Spinal cord (tissue), 10 donors: ENCODE measurements around the gene ZNF516. TPM values are rescaled to one million over a fixed set of nuclear protein-coding genes. Genes with fewer than 3 reads are reported as not detected.

Source experiments
- DNase-seq, 6 donors: peaks; one replicate each; pipeline versions ENCODE4 v3.0.0 to v3.0.0-alpha.2; 2013 to 2015; ENCODE audit warnings: low spot score in 6 of 6, low read depth in 4 of 6
- H3K27ac ChIP-seq: one replicate; pipeline ENCODE4 v1.5.1; 2013; ENCODE audit warnings: low read depth, low read length, control low read depth
- H3K27me3 ChIP-seq: one replicate; pipeline ENCODE4 v1.6.1; 2013; ENCODE audit warnings: low read length; ENCODE audit not compliant: control insufficient read depth, insufficient read depth
- H3K36me3 ChIP-seq: one replicate; pipeline ENCODE4 v1.6.1; 2013; ENCODE audit warnings: low read length; ENCODE audit not compliant: control insufficient read depth, insufficient read depth
- H3K4me1 ChIP-seq: one replicate; pipeline ENCODE4 v1.6.1; 2013; ENCODE audit warnings: low read length; ENCODE audit not compliant: control insufficient read depth, insufficient read depth
- H3K4me3 ChIP-seq: one replicate; pipeline ENCODE4 v1.5.1; 2013; ENCODE audit warnings: low read depth, low read length, control low read depth
- H3K9me3 ChIP-seq: one replicate; pipeline ENCODE4 v1.6.1; 2013; ENCODE audit warnings: low read length; ENCODE audit not compliant: control insufficient read depth, insufficient read depth
- WGBS: methylation state at CpG from one replicate; pipeline ENCODE4 v1.1.5; 2013; ENCODE audit warnings: missing lambda C conversion rate; ENCODE audit not compliant: insufficient coverage; 5-methylcytosine and 5-hydroxymethylcytosine counted together
- polyA plus RNA-seq, 2 donors: library from polyadenylated mRNA; unstranded; fragments of 120-200 nt; gene quantifications; one replicate each; pipeline ENCODE4 v1.2.1, GENCODE V29; 2013; ENCODE audit not compliant: insufficient read length in 2 of 2
- total RNA-seq, 2 donors: library from RNA; depleted of rRNA in 1 of 2; stranded (reverse); fragments of 120-200 nt in 1 of 2; fragments of >200 nt in 1 of 2; gene quantifications; one replicate each; pipeline versions ENCODE4 v1.2.3 to v1.2.4, GENCODE V29; 2013 to 2014
- donor health status: healthy.

ZNF516 gene
- total and polyA plus RNA-seq, 4 donors = 25.1 to 33.8 (median 28.0) TPM

GRCh38 chr18:76493213-76494161 lies 1.6 kb downstream of the ZNF516 start:
- peak in 2 of 6 donors; percentile 22 to 71 for DNase-seq
- no peaks in the 10 kb centered on the region for H3K9me3 ChIP-seq
- H3K27ac ChIP-seq = peak overlapping the region; percentile 96
- H3K4me1 ChIP-seq = peaks cover 24% of the 10 kb centered on the region
- no peaks in the 10 kb centered on the region for H3K36me3 ChIP-seq
- H3K4me3 ChIP-seq = peak overlapping the region; percentile 81
- H3K27me3 ChIP-seq = no peaks in the 10 kb centered on the region
- 0% methylated on average over 16 of the region's 31 CpGs for WGBS

DNA sequence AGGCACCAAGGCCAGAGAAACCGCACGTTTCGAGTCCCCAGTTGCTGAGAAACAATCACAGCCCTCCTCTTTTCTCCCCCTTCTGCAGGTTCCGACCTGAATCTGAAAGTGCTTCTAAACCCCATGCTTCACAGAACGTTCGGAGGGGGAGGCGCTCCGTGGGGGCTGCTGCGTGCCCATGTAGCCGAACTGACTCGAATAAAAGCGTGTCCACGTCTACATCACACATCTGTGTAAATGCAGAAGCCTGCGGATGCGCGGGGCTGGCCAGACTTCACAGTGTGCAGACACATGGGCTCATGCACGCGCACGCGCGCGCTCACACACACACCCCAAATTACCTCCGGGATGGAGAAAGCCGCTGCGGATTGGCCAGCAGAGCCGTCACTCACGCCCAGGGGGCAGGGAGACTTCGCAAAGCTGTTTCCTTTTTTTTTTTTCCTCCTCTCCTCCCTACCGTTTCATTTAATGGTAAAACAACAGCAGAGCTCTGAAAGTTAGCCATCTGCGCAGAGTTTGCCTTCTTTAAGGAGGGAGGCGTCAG lies 2.3 kb downstream of the ZNF516 start:
- peak overlapping the region; percentile 96 for H3K27ac ChIP-seq
- H3K36me3 ChIP-seq = no peaks in the 10 kb centered on the region
- H3K9me3 ChIP-seq = no peaks in the 10 kb centered on the region
- H3K4me3 ChIP-seq = peak overlapping the region; percentile 81
- H3K27me3 ChIP-seq = no peaks in the 10 kb centered on the region
- peaks cover 30% of the 10 kb centered on the region for H3K4me1 ChIP-seq
- WGBS = under 1% methylated on average over 25 of the region's 31 CpGs
- DNase-seq = peak; percentile 99 to 100 (median 100)

- no peaks in the 10 kb centered on the region for H3K36me3 ChIP-seq
- peak in 3 of 6 donors; percentile 36 to 75 (median 72) for DNase-seq
- WGBS = under 1% methylated on average over 65 of the region's 70 CpGs
- H3K27ac ChIP-seq = peak overlapping the region; percentile 96
- H3K9me3 ChIP-seq = no peaks in the 10 kb centered on the region
- no peaks in the 10 kb centered on the region for H3K27me3 ChIP-seq
- peaks cover 33% of the 10 kb centered on the region for H3K4me1 ChIP-seq
- peak overlapping the region; percentile 81 for H3K4me3 ChIP-seq
Observed at GRCh38 chr18:76491776-76492668, 3.0 kb downstream of the ZNF516 start.

DNA sequence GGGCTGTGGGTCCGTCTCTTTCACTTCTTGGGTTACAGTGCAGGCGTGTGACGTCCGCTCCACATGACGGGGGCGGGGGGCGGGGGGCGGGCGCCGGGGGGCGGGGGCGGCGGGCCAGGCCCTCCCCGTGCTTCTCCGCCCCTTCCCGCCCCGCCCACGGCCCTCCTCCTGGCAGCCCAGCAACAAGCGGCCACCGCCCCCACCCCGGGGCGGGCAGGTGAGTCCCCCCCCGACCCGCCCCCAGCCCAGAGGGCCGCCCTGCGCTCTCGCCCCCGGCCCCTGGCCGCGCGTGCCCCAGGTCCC lies 3.6 kb downstream of the ZNF516 start:
- H3K36me3 ChIP-seq = no peaks in the 10 kb centered on the region
- H3K4me1 ChIP-seq = peaks cover 34% of the 10 kb centered on the region
- no peaks in the 10 kb centered on the region for H3K9me3 ChIP-seq
- WGBS = 0% methylated on average over 9 of the region's 31 CpGs
- H3K27ac ChIP-seq = peak overlapping the region; percentile 96
- peak overlapping the region; percentile 81 for H3K4me3 ChIP-seq
- DNase-seq = peak in 3 of 6 donors; percentile 36 to 79 (median 69)
- no peaks in the 10 kb centered on the region for H3K27me3 ChIP-seq

- WGBS = under 1% methylated on average over 30 of the region's 73 CpGs
- H3K36me3 ChIP-seq = no peaks in the 10 kb centered on the region
- peak overlapping the region; percentile 83 for H3K27ac ChIP-seq
- H3K4me1 ChIP-seq = peaks cover 32% of the 10 kb centered on the region
- DNase-seq = peak in 2 of 6 donors; percentile 38 to 54
- H3K27me3 ChIP-seq = no peaks in the 10 kb centered on the region
- H3K4me3 ChIP-seq = peak overlapping the region; percentile 88
- no peaks in the 10 kb centered on the region for H3K9me3 ChIP-seq
Observed at GRCh38 chr18:76490670-76491472, 4.2 kb downstream of the ZNF516 start.

- no peaks in the 10 kb centered on the region for H3K36me3 ChIP-seq
- H3K4me3 ChIP-seq = peak overlapping the region; percentile 88
- WGBS = no CpG with 5 or more reads among the region's 5 CpGs
- no peak for DNase-seq
- no peak overlapping the region for H3K27ac ChIP-seq
- no peaks in the 10 kb centered on the region for H3K9me3 ChIP-seq
- H3K27me3 ChIP-seq = no peaks in the 10 kb centered on the region
- peaks cover 28% of the 10 kb centered on the region for H3K4me1 ChIP-seq
Observed at GRCh38 chr18:76490033-76490432, 5.0 kb downstream of the ZNF516 start.

- Histone ChIP-seq H3K27ac (no peak overlapping the region), H3K27me3 (no peaks in the 10 kb centered on the region), H3K9me3 (no peaks in the 10 kb centered on the region), H3K4me3 (peak overlapping the region; percentile 4), H3K4me1 (peaks cover 28% of the 10 kb centered on the region), H3K36me3 (no peaks in the 10 kb centered on the region)
- 50% methylated on average over 2 of the region's 4 CpGs for WGBS
- no peak for DNase-seq
Observed at GRCh38 chr18:76489081-76489480, 6.0 kb downstream of the ZNF516 start.

GRCh38 chr18:76488190-76488589 lies 6.9 kb downstream of the ZNF516 start:
- peak overlapping the region; percentile 21 for H3K4me3 ChIP-seq
- H3K27ac ChIP-seq = peak overlapping the region; percentile 78
- DNase-seq = peak in 2 of 6 donors; percentile 38 to 60
- H3K9me3 ChIP-seq = no peaks in the 10 kb centered on the region
- H3K4me1 ChIP-seq = peaks cover 36% of the 10 kb centered on the region
- H3K27me3 ChIP-seq = no peaks in the 10 kb centered on the region
- WGBS = 7% methylated on average over 3 of the region's 9 CpGs
- H3K36me3 ChIP-seq = peaks cover 1% of the 10 kb centered on the region

DNA sequence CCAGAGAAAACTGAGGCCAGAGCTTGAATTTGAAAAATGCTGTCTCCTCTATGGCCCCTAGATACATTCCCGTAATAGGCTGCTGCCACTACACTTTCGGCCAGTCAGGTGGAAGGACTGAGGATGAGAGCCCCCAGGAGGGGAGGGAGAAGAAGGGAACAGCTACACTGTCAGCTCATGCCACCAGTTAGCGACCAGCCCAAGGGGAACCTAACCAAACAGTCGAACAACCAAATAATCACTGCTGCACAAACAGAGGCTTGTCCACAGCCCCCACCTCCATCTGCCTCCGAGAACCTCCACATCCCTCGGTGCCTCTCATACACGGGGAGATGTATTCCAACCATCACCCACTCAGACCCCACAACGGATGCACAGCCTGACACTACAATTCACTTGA lies 7.3 kb downstream of the ZNF516 start:
- no peaks in the 10 kb centered on the region for H3K9me3 ChIP-seq
- H3K36me3 ChIP-seq = peaks cover 4% of the 10 kb centered on the region
- WGBS = 19% methylated on average over 7 of the region's 8 CpGs
- DNase-seq = no peak
- H3K27ac ChIP-seq = peak overlapping the region; percentile 78
- peaks cover 38% of the 10 kb centered on the region for H3K4me1 ChIP-seq
- peak overlapping the region; percentile 21 for H3K4me3 ChIP-seq
- no peaks in the 10 kb centered on the region for H3K27me3 ChIP-seq
